ENCODE results near the gene VDAC1.
A peak's percentile ranks its signal among the peaks of the same experiment; 100 is the strongest.
"Not testable (repeated sequence)": the region's sequence is repeated elsewhere in the genome, so short reads cannot be mapped to it uniquely, and the experiment has no call there.

Gene VDAC1

GRCh38 chr5:134004626-134005416, at the start of gene VDAC1:
VDAC1 (minus strand) TSS chr5:134004975; CDS start chr5:133993012, 11,963 bp downstream.
- DNase-seq: no peak

DNA sequence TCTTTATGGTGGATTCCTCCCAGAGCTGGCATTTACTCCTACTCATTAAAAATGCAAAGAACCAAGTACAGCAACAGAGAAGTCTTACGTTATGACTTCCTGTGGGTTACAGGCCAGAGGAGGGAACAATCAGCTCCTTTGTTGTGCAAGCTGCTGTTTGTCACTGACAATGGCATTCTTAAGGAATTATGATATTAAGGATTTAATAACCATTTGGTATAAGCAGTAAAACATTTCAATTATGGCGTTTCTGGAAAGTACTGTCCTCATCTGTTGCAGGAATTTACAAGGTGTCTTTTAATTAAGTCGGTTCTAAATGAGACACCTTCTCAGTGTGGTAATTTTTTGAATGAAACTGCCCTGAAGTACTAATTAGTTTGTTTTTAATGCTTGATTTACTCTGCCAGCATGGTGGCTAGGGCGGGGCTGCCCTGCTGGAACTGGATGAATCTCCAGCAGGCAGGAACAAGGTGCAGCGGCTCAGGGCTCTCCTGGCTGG, 49.1 kb upstream of the VDAC1 start:
- DNase-seq: peak; percentile 28

DNA sequence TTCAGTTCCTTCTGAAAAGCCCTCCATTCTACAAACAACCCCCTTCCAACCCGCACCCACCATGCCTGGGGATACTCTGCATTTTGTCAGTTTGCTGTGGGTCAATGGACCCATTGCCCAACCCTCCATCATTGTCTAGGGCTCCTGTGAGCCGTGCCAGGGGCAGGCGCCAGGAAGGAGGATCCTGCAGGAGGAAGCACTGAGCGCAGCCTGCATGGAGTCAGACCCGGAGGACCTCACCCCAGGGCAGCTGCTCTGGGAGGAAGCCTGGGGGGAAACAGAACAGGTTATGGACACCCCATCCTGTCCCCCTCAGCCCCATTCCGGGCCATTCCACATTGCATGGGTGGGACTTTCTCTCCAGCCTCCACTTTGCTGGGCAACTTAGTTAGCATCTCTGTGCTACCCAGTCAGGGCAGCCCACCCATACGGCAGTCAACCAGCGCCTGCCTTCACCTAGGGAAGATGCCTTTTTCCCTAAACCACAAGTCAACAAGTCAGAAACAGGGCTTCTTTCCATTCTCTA, 48.6 kb upstream of the VDAC1 start:
- no peak for DNase-seq

GRCh38 chr5:134051305-134051704, 46.5 kb upstream of the VDAC1 start:
- no peak for DNase-seq

- no peak for DNase-seq
Observed at GRCh38 chr5:134048864-134049263, 44.1 kb upstream of the VDAC1 start.

DNA sequence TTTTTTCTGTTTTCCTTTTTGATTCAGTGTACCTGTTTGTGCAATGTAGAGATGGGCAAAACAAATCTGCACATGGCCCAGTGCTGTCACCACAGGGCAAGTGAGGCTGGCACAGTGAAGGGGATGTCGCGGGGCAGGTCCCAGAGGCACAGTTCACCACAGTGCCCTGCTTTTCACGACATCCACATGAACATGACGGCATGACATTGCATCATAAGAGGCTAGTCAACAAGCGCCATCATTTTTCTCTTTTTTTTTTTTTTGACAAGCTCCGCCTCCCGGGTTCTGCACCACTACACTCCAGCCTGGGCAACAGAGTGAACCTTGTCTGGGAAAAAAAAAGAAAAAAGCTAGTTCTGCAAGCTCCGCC, 42.9 kb upstream of the VDAC1 start:
- DNase-seq: no peak

- no peak for DNase-seq
Observed at GRCh38 chr5:134046801-134047686, 42.3 kb upstream of the VDAC1 start.

DNA sequence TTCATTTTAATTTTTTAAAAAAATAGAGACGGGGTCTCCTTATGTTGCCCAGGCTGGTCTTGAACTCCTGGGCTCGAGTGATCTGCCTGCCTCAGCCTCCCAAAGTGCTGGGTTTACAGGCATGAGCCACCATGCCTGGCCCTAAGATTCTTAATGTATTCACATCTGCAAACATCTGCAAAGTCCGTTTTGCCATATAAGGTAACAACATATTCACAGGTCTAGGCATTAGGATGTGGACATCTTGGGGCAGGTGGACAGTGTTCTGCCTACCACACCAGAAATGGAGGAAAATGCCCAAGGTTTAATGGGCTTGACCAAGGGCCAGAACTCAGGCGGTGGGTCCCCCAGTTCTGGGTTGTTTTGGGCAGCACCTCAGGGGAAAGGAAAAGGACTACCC, 41.6 kb upstream of the VDAC1 start:
- DNase-seq: no peak

GRCh38 chr5:134043793-134044792, 39.3 kb upstream of the VDAC1 start:
- no peak for DNase-seq

- no peak for DNase-seq
Observed at GRCh38 chr5:134041570-134042411, 37.0 kb upstream of the VDAC1 start.

DNA sequence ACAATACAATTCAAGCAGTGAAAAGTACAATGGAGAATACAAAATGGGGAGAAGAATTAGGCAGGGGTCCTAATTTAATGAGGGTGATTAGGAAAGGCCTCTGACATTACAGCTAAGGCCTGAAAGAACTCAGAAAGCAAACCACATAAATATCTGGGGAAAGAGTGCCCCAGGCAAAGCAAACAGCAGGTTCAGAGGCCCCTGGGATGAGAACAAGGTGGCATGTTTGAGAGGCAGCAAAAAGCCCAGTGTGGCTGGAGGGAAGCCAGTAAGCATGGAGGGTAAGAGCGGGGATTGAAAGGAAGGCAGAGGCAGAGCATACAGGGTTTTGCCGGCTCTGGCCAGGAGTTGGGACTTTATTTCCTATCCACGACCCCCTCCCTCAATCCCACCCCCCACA, 33.4 kb upstream of the VDAC1 start:
- DNase-seq: no peak

- DNase-seq: no peak
Observed at GRCh38 chr5:134037160-134037559, 32.4 kb upstream of the VDAC1 start.

- no peak for DNase-seq
Observed at GRCh38 chr5:134034326-134034725, 29.6 kb upstream of the VDAC1 start.

GRCh38 chr5:134030303-134030964, 25.7 kb upstream of the VDAC1 start:
- DNase-seq: not testable (repeated sequence)

DNA sequence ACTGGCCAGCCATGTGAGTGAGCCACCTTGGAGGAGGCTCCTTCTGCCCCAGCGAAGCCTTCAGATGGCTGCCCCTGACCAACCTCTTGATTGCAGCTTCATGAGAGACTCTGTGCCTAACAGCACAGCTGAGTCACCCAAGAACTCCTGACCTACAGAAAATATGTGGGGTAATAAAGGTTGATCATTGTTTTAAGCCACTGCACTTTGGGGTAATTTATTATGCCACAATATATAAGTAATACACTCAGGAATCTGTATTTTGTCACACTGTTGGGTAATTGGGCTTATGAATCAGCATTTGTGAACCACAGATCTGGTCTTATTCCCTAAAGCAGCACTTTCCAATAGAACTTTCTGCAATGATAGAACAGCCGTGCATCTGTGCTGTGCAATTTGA, 24.4 kb upstream of the VDAC1 start:
- no peak for DNase-seq

- DNase-seq: no peak
Observed at GRCh38 chr5:134028496-134028895, 23.7 kb upstream of the VDAC1 start.

DNA sequence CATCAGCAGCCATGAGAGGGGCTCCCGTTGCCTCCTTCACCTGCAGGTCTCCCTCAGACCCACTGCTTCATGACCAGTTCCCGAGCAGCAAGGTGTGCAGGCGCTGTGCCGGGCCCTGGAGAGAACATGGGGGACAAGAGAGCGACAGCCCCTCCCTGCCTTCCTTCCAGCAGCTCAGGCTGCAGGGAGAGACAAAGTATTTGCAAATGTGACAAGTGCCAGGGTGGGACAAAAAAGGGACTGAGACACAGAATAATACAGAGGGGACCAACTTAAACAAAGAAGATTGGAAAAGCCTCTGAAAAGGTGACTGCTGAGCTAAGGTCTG, 22.5 kb upstream of the VDAC1 start:
- no peak for DNase-seq

- DNase-seq: no peak
Observed at GRCh38 chr5:134026521-134027287, 21.9 kb upstream of the VDAC1 start.

DNA sequence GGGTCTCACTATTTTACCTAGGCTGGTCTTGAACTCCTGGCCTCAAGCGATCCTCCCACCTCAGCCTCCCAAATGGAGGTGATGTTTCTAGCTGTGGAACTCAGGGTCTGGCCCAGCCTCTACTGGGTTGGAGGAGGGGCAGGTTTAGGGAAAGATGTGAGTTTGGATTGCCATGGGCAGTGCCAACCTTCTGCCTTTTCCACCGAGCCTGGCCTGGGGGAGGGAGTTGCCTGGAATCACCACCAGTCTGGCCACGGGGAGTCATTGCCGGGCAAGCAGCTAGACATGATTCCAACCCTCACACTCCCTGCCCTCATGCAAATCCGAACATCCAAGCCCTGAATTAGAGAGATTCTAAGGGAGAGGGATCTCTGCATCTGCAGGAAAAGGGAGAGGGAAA, 21.0 kb upstream of the VDAC1 start:
- DNase-seq: no peak

DNA sequence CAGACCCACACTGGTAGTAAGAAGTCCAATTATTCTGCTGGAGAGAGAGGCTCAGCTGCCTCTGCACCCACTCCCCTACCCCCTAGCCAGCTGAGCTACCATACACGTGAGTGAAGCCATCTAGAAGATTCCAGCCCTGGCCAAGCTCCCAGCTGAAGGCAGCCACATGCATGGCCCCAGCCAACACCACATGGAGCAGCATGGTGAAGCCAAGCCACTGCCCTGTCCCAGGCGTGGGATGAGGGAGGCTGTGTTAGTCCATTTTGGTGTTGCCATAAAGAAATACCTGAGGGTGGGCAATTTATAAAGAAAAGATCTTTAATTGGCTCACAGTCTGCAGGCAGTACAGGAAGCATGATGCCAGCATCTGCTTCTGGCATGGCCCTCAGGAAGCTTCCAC, 20.0 kb upstream of the VDAC1 start:
- DNase-seq: no peak

Measured in NCI-H1048 (cell line).